Measurements from ENCODE around the gene SRP54. TPM values are rescaled to one million over a fixed set of nuclear protein-coding genes. Genes with fewer than 3 reads are reported as not detected.

SRP54 gene
- total RNA-seq, 1 donor from 2014 or later = 43.1 TPM

GRCh38 chr14:34971381-34971780 lies 11.4 kb upstream of the SRP54 start:
- Mint-ChIP-seq H3K9me3 (no peaks in the 10 kb centered on the region), H3K36me3 (ENCODE audit: low read depth) (no peaks in the 10 kb centered on the region), H3K27ac (ENCODE audit: unreplicated experiment) (no peak overlapping the region), H3K27me3 (ENCODE audit: low read depth) (no peaks in the 10 kb centered on the region), H3K4me3 (no peak overlapping the region), H3K4me1 (no peaks in the 10 kb centered on the region)
- no peak for DNase-seq (ENCODE audit: low read depth, low spot score)
- no peak for TF ChIP-seq CTCF (conservative IDR thresholded peaks at IDR 0.05)

- Mint-ChIP-seq H3K4me3 (no peak overlapping the region), H3K27me3 (ENCODE audit: low read depth) (no peaks in the 10 kb centered on the region), H3K27ac (ENCODE audit: unreplicated experiment) (no peak overlapping the region), H3K9me3 (no peaks in the 10 kb centered on the region), H3K4me1 (no peaks in the 10 kb centered on the region), H3K36me3 (ENCODE audit: low read depth) (no peaks in the 10 kb centered on the region)
- no peak for TF ChIP-seq CTCF (conservative IDR thresholded peaks at IDR 0.05)
- DNase-seq (ENCODE audit: low read depth, low spot score) = no peak
Measured at GRCh38 chr14:34971801-34972200, 11.0 kb upstream of the SRP54 start.

- no peaks in the 10 kb centered on the region for H3K9me3 Mint-ChIP-seq
- DNase-seq (ENCODE audit: low read depth, low spot score) = no peak
- H3K27me3 Mint-ChIP-seq (ENCODE audit: low read depth) = no peaks in the 10 kb centered on the region
- H3K4me3 Mint-ChIP-seq = no peak overlapping the region
- no peak for TF ChIP-seq CTCF (conservative IDR thresholded peaks at IDR 0.05)
- no peaks in the 10 kb centered on the region for H3K36me3 Mint-ChIP-seq (ENCODE audit: low read depth)
- H3K4me1 Mint-ChIP-seq = peaks cover 4% of the 10 kb centered on the region
- no peak overlapping the region for H3K27ac Mint-ChIP-seq (ENCODE audit: unreplicated experiment)
Measured at GRCh38 chr14:34978444-34978843, 4.3 kb upstream of the SRP54 start.

- H3K36me3 Mint-ChIP-seq (ENCODE audit: low read depth) = no peaks in the 10 kb centered on the region
- H3K4me3 Mint-ChIP-seq = peak overlapping the region; percentile 72
- no peak for DNase-seq (ENCODE audit: low read depth, low spot score)
- no peaks in the 10 kb centered on the region for H3K27me3 Mint-ChIP-seq (ENCODE audit: low read depth)
- no peaks in the 10 kb centered on the region for H3K9me3 Mint-ChIP-seq
- peaks cover 7% of the 10 kb centered on the region for H3K4me1 Mint-ChIP-seq
- no peak for TF ChIP-seq CTCF (conservative IDR thresholded peaks at IDR 0.05)
- H3K27ac Mint-ChIP-seq (ENCODE audit: unreplicated experiment) = no peak overlapping the region
Measured at GRCh38 chr14:34980337-34980900, 2.4 kb upstream of the SRP54 start.

GRCh38 chr14:34981743-34982420 lies 910 bp upstream of the SRP54 start:
- H3K36me3 Mint-ChIP-seq (ENCODE audit: low read depth) = no peaks in the 10 kb centered on the region
- no peaks in the 10 kb centered on the region for H3K9me3 Mint-ChIP-seq
- H3K4me1 Mint-ChIP-seq = peaks cover 13% of the 10 kb centered on the region
- peak; percentile 45 for DNase-seq (ENCODE audit: low read depth, low spot score)
- TF ChIP-seq CTCF (conservative IDR thresholded peaks at IDR 0.05) = peak; percentile 61
- H3K27me3 Mint-ChIP-seq (ENCODE audit: low read depth) = no peaks in the 10 kb centered on the region
- no peak overlapping the region for H3K27ac Mint-ChIP-seq (ENCODE audit: unreplicated experiment)
- H3K4me3 Mint-ChIP-seq = no peak overlapping the region

All from neural crest cell (in vitro differentiated cells).